WTC11 (cell line): ENCODE results near the gene ZNF366. TPM values are rescaled to one million over a fixed set of nuclear protein-coding genes. Genes with fewer than 3 reads are reported as not detected.

Source experiments
- ATAC-seq: fragments of 200-7000 bp; cut with Tn5 transposase; 2 replicates; pipeline ENCODE4 v1.10.0; 2021; ENCODE audit warnings: mild to moderate bottlenecking, moderate library complexity
- CTCF ChIA-PET: fragments of 300-600 bp; sonication (Branson Sonifier 250); formaldehyde crosslinking; loops from one replicate; lab custom pipeline; 2021; ENCODE audit warnings: antibody characterized with exemption; lab: Charles Lee
- POLR2A ChIA-PET: fragments of 350-600 bp; sonication (Branson Sonifier 250); formaldehyde crosslinking; loops from one replicate; lab custom pipeline; 2021; ENCODE audit warnings: antibody characterized with exemption; lab: Charles Lee
- DNase-seq: peaks from one replicate; pipeline ENCODE4 v3.0.0; 2021; ENCODE audit warnings: low spot score
- H3K27ac Mint-ChIP-seq: 2 replicates; pipeline ENCODE4 v1.8.0; 2021; ENCODE audit warnings: mixed read lengths
- H3K27me3 Mint-ChIP-seq: 2 replicates; pipeline ENCODE4 v1.8.0; 2021; ENCODE audit warnings: low read depth, mild to moderate bottlenecking, moderate library complexity, mixed read lengths
- H3K36me3 Mint-ChIP-seq: 2 replicates; pipeline ENCODE4 v1.8.0; 2021; ENCODE audit warnings: mixed read lengths
- H3K4me1 Mint-ChIP-seq: 2 replicates; pipeline ENCODE4 v1.8.0; 2022; ENCODE audit warnings: mixed read lengths
- H3K4me3 Mint-ChIP-seq: 2 replicates; pipeline ENCODE4 v1.8.0; 2021; ENCODE audit warnings: mild to moderate bottlenecking, moderate library complexity, mixed read lengths
- H3K9me3 Mint-ChIP-seq: 2 replicates; pipeline ENCODE4 v1.8.0; 2021; ENCODE audit warnings: mixed read lengths
- AR ChIP-seq: fragments of 250-450 bp; sonication (Bioruptor Pico); IDR thresholded peaks from 2 replicates; pipeline ENCODE4 v1.9.0; 2021; ENCODE audit warnings: mild to moderate bottlenecking
- ATF1 ChIP-seq: sonication (generic); formaldehyde crosslinking; IDR thresholded peaks from 2 replicates; pipeline ENCODE4 v1.8.1; 2023; ENCODE audit warnings: mild to moderate bottlenecking, moderate library complexity, missing genetic modification reagents
- CDX4 ChIP-seq: fragments of 250-450 bp; sonication (Bioruptor Pico); IDR thresholded peaks from 2 replicates; pipeline ENCODE4 v1.9.0; 2021; ENCODE audit warnings: moderate library complexity, mild to moderate bottlenecking, inconsistent platforms, borderline replicate concordance
- ELF4 ChIP-seq: sonication (generic); formaldehyde crosslinking; IDR thresholded peaks from 2 replicates; pipeline ENCODE4 v1.8.1; 2022; ENCODE audit warnings: low read depth, mild to moderate bottlenecking, moderate library complexity, missing genetic modification reagents
- ESRRA ChIP-seq: sonication (generic); formaldehyde crosslinking; IDR thresholded peaks from 2 replicates; pipeline ENCODE4 v1.8.1; 2022; ENCODE audit warnings: mild to moderate bottlenecking, missing genetic modification reagents, borderline replicate concordance
- ETV6 ChIP-seq: sonication (generic); formaldehyde crosslinking; IDR thresholded peaks from 2 replicates; pipeline ENCODE4 v1.8.1; 2022; ENCODE audit warnings: mild to moderate bottlenecking, missing genetic modification reagents
- GABPB1 ChIP-seq: sonication (generic); formaldehyde crosslinking; IDR thresholded peaks from 2 replicates; pipeline ENCODE4 v1.8.1; 2023; ENCODE audit warnings: mild to moderate bottlenecking, missing genetic modification reagents
- IRF2 ChIP-seq: sonication (generic); formaldehyde crosslinking; IDR thresholded peaks from 2 replicates; pipeline ENCODE4 v1.8.0; 2022; ENCODE audit warnings: low read depth, missing genetic modification reagents, borderline replicate concordance
- MXD4 ChIP-seq: fragments of 250-450 bp; sonication (Bioruptor Pico); IDR thresholded peaks from 2 replicates; pipeline ENCODE4 v1.8.0; 2021; ENCODE audit warnings: mild to moderate bottlenecking, moderate library complexity, borderline replicate concordance
- NR1H2 ChIP-seq: sonication (generic); formaldehyde crosslinking; IDR thresholded peaks from 2 replicates; pipeline ENCODE4 v1.9.0; 2021; ENCODE audit warnings: mild to moderate bottlenecking, moderate library complexity, missing genetic modification reagents
- NR3C1 ChIP-seq: sonication (generic); formaldehyde crosslinking; conservative IDR thresholded peaks from 2 replicates; pipeline ENCODE4 v1.8.1; 2023; ENCODE audit warnings: low read depth, mild to moderate bottlenecking, missing genetic modification reagents
- OVOL2 ChIP-seq: fragments of 250-450 bp; sonication (Bioruptor Pico); IDR thresholded peaks from 2 replicates; pipeline ENCODE4 v1.9.0; 2021; ENCODE audit warnings: mild to moderate bottlenecking, borderline replicate concordance
- TEAD1 ChIP-seq: sonication (generic); formaldehyde crosslinking; IDR thresholded peaks from 2 replicates; pipeline ENCODE4 v1.8.0; 2022; ENCODE audit warnings: mild to moderate bottlenecking, missing genetic modification reagents
- TP53 ChIP-seq: sonication (generic); formaldehyde crosslinking; IDR thresholded peaks from 2 replicates; pipeline ENCODE4 v1.8.1; 2023; ENCODE audit warnings: mild to moderate bottlenecking, missing genetic modification reagents
- ZBTB43 ChIP-seq: sonication (generic); formaldehyde crosslinking; IDR thresholded peaks from 2 replicates; pipeline ENCODE4 v1.8.1; 2023; ENCODE audit warnings: mild to moderate bottlenecking, missing genetic modification reagents
- ZNF263 ChIP-seq: sonication (generic); formaldehyde crosslinking; IDR thresholded peaks from 2 replicates; pipeline ENCODE4 v1.8.1; 2022; ENCODE audit warnings: low read depth, mild to moderate bottlenecking, moderate library complexity, missing genetic modification reagents
- ZNF317 ChIP-seq: sonication (generic); formaldehyde crosslinking; IDR thresholded peaks from 2 replicates; pipeline ENCODE4 v1.8.1; 2023; ENCODE audit warnings: low read depth, mild to moderate bottlenecking, moderate library complexity, missing genetic modification reagents, borderline replicate concordance
- ZNF396 ChIP-seq: fragments of 250-450 bp; sonication (Bioruptor Pico); IDR thresholded peaks from 2 replicates; pipeline ENCODE4 v1.8.0; 2021; ENCODE audit warnings: mild to moderate bottlenecking, moderate library complexity, borderline replicate concordance
- ZNF416 ChIP-seq: fragments of 250-450 bp; sonication (Bioruptor Pico); IDR thresholded peaks from 2 replicates; pipeline ENCODE4 v1.9.0; 2021; ENCODE audit warnings: mild to moderate bottlenecking, inconsistent platforms
- ZNF423 ChIP-seq: fragments of 250-450 bp; sonication (Bioruptor Pico); IDR thresholded peaks from 2 replicates; pipeline ENCODE4 v2.1.2; 2022; ENCODE audit warnings: mild to moderate bottlenecking, moderate library complexity
- ZNF671 ChIP-seq: fragments of 250-450 bp; sonication (Bioruptor Pico); IDR thresholded peaks from 2 replicates; pipeline ENCODE4 v1.8.0; 2021; ENCODE audit warnings: mild to moderate bottlenecking
- total RNA-seq: library from RNA; stranded (reverse); gene quantifications from 3 replicates; pipeline ENCODE4 v1.2.3, GENCODE V29; 2021
- TF ChIP-seq, protein P1 (sequence below): sonication (generic); formaldehyde crosslinking; IDR thresholded peaks from 2 replicates; pipeline ENCODE4 v1.8.0; 2022; ENCODE audit warnings: mild to moderate bottlenecking, missing genetic modification reagents
- TF ChIP-seq, protein P2 (sequence below): sonication (generic); formaldehyde crosslinking; IDR thresholded peaks from 2 replicates; pipeline ENCODE4 v1.8.1; 2022; ENCODE audit warnings: mild to moderate bottlenecking, moderate library complexity, missing genetic modification reagents
- TF ChIP-seq, protein P3 (sequence below): sonication (generic); formaldehyde crosslinking; conservative IDR thresholded peaks from 2 replicates; pipeline ENCODE4 v1.8.1; 2023; ENCODE audit warnings: mild to moderate bottlenecking, low read depth, missing genetic modification reagents, moderate library complexity
- TF ChIP-seq, protein P4 (sequence below): sonication (generic); formaldehyde crosslinking; IDR thresholded peaks from 2 replicates; pipeline ENCODE4 v1.8.1; 2022; ENCODE audit warnings: low read depth, mild to moderate bottlenecking, moderate library complexity, missing genetic modification reagents, borderline replicate concordance

ZNF366 gene
- total RNA-seq, 1 experiment from 2014 or later = not detected

- TF ChIP-seq ZNF416 (CRISPR knock-in tag) = no peak
- no peak for TF ChIP-seq TP53 (CRISPR knock-in tag)
- TF ChIP-seq MXD4 (CRISPR knock-in tag) = no peak
- TF ChIP-seq, protein P1, sequence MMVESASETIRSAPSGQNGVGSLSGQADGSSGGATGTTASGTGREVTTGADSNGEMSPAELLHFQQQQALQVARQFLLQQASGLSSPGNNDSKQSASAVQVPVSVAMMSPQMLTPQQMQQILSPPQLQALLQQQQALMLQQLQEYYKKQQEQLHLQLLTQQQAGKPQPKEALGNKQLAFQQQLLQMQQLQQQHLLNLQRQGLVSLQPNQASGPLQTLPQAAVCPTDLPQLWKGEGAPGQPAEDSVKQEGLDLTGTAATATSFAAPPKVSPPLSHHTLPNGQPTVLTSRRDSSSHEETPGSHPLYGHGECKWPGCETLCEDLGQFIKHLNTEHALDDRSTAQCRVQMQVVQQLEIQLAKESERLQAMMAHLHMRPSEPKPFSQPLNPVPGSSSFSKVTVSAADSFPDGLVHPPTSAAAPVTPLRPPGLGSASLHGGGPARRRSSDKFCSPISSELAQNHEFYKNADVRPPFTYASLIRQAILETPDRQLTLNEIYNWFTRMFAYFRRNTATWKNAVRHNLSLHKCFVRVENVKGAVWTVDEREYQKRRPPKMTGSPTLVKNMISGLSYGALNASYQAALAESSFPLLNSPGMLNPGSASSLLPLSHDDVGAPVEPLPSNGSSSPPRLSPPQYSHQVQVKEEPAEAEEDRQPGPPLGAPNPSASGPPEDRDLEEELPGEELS = no peak
- TF ChIP-seq IRF2 = no peak
Measured at GRCh38 chr5:72523960-72524582, 16.9 kb upstream of the ZNF366 start (continued).

DNA sequence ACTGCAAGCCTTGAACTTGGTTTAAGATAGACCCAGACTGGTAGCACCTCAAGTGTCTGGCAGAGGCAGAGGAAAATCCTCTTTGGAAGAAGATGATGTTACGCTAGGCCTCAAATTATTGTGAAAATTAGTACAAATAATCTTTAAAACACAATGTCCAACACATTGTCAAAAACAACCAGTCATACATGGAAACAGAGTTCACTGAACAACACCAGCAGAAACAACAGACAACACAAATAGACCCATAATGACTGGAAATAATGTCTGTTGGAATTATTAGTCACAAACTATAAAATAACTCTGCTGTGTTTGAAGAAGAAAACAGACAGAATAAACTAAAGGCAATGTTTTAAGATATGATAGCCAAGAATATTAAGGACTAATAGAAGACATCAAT lies 15.4 kb upstream of the ZNF366 start:
- DNase-seq (no peak), ATAC-seq (no peak)
- Mint-ChIP-seq H3K27ac (no peak overlapping the region), H3K4me1 (peaks cover 5% of the 10 kb centered on the region), H3K36me3 (peaks cover 6% of the 10 kb centered on the region; the same call in 1 of the 2 replicates), H3K9me3 (peaks cover 17% of the 10 kb centered on the region), H3K4me3 (no peak overlapping the region), H3K27me3 (no peaks in the 10 kb centered on the region)
- TF ChIP-seq, protein P2, sequence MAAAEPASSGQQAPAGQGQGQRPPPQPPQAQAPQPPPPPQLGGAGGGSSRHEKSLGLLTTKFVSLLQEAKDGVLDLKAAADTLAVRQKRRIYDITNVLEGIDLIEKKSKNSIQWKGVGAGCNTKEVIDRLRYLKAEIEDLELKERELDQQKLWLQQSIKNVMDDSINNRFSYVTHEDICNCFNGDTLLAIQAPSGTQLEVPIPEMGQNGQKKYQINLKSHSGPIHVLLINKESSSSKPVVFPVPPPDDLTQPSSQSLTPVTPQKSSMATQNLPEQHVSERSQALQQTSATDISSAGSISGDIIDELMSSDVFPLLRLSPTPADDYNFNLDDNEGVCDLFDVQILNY (CRISPR knock-in tag) = no peak
- TF ChIP-seq ATF1 (CRISPR knock-in tag) (no peak), ZNF423 (CRISPR knock-in tag) (no peak), ESRRA (no peak), GABPB1 (CRISPR knock-in tag) (no peak), ZBTB43 (no peak), AR (CRISPR knock-in tag) (no peak), ZNF263 (CRISPR knock-in tag) (no peak), ZNF396 (CRISPR knock-in tag) (no peak), NR3C1 (CRISPR knock-in tag) (no peak), CDX4 (CRISPR knock-in tag) (no peak), ELF4 (no peak), ZNF317 (no peak), ZNF671 (CRISPR knock-in tag) (no peak), ETV6 (CRISPR knock-in tag) (no peak), NR1H2 (CRISPR knock-in tag) (no peak), OVOL2 (no peak), TEAD1 (CRISPR knock-in tag) (no peak)
- TF ChIP-seq, protein P3, sequence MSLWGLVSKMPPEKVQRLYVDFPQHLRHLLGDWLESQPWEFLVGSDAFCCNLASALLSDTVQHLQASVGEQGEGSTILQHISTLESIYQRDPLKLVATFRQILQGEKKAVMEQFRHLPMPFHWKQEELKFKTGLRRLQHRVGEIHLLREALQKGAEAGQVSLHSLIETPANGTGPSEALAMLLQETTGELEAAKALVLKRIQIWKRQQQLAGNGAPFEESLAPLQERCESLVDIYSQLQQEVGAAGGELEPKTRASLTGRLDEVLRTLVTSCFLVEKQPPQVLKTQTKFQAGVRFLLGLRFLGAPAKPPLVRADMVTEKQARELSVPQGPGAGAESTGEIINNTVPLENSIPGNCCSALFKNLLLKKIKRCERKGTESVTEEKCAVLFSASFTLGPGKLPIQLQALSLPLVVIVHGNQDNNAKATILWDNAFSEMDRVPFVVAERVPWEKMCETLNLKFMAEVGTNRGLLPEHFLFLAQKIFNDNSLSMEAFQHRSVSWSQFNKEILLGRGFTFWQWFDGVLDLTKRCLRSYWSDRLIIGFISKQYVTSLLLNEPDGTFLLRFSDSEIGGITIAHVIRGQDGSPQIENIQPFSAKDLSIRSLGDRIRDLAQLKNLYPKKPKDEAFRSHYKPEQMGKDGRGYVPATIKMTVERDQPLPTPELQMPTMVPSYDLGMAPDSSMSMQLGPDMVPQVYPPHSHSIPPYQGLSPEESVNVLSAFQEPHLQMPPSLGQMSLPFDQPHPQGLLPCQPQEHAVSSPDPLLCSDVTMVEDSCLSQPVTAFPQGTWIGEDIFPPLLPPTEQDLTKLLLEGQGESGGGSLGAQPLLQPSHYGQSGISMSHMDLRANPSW = no peak
- TF ChIP-seq, protein P4, sequence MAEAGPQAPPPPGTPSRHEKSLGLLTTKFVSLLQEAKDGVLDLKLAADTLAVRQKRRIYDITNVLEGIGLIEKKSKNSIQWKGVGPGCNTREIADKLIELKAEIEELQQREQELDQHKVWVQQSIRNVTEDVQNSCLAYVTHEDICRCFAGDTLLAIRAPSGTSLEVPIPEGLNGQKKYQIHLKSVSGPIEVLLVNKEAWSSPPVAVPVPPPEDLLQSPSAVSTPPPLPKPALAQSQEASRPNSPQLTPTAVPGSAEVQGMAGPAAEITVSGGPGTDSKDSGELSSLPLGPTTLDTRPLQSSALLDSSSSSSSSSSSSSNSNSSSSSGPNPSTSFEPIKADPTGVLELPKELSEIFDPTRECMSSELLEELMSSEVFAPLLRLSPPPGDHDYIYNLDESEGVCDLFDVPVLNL = no peak
- ChIA-PET CTCF (interaction anchor here (3.6 kb wide), 1 partner anchor 156 kb away, joined by 30 read pairs; no protein-coding TSS in a partner anchor), POLR2A (no interaction called here)
